ENCODE measurements around the gene DGKZ. TPM values are rescaled to one million over a fixed set of nuclear protein-coding genes. Genes with fewer than 3 reads are reported as not detected.

The DGKZ gene
- total RNA-seq, 1 donor from 2014 or later, result 78.8 TPM

GRCh38 chr11:46391578-46392420 is 44.5 kb downstream of the DGKZ start, which contains the start of gene CHRM4:
Gene CHRM4 (minus strand): TSS chr11:46391776. CDS start chr11:46386557, 5,219 bp downstream.
- Histone ChIP-seq H3K27ac (no peak within 1 kb of the TSS), H3K4me3 (peak within 1 kb of the TSS; percentile 22 to 31), H3K4me1 (peaks cover 38% of the 10 kb centered on the region), H3K36me3 (peaks cover 0 to 4% of the 10 kb centered on the region in 2 donors), H3K9me3 (no peaks in the 10 kb centered on the region), H3K27me3 (peaks cover 13% of the 10 kb centered on the region)
- intact Hi-C loops (cut with DNase I), result loop anchor here (5.0 kb wide), 1 partner anchor 151 kb away; no protein-coding TSS in a partner anchor
- DNase-seq (ENCODE audit: extremely low spot score in 2 of 2), result no peak
- no peak for TF ChIP-seq POLR2AphosphoS5 (IDR thresholded peaks at IDR 0.05; ENCODE audit: insufficient read depth in 1 of 2, low read depth in 1 of 2)
- no peak for TF ChIP-seq POLR2A (IDR thresholded peaks at IDR 0.05)
- no peak for TF ChIP-seq CTCF (IDR thresholded peaks at IDR 0.05)

- Histone ChIP-seq H3K27ac (no peak overlapping the region), H3K27me3 (peaks cover 13% of the 10 kb centered on the region), H3K36me3 (peaks cover 0 to 13% of the 10 kb centered on the region in 2 donors), H3K4me3 (peak overlapping the region; percentile 22 to 31), H3K4me1 (peaks cover 38% of the 10 kb centered on the region), H3K9me3 (no peaks in the 10 kb centered on the region)
- intact Hi-C loops (cut with DNase I), result loop anchor here (5.0 kb wide), 1 partner anchor 150 kb away; no protein-coding TSS in a partner anchor
- TF ChIP-seq CTCF (IDR thresholded peaks at IDR 0.05), result no peak
- TF ChIP-seq POLR2AphosphoS5 (IDR thresholded peaks at IDR 0.05; ENCODE audit: insufficient read depth in 1 of 2, low read depth in 1 of 2), result peak in 1 of 2 donors; percentile 40
- DNase-seq (ENCODE audit: extremely low spot score in 2 of 2), result no peak
These were observed 45.4 kb downstream of the DGKZ start for GRCh38 chr11:46392421-46393230.

GRCh38 chr11:46393231-46393616 is 46.0 kb downstream of the DGKZ start:
- Histone ChIP-seq H3K36me3 (peaks cover 0 to 19% of the 10 kb centered on the region in 2 donors), H3K9me3 (no peaks in the 10 kb centered on the region), H3K4me3 (no peak overlapping the region), H3K27me3 (peaks cover 13% of the 10 kb centered on the region), H3K27ac (no peak overlapping the region), H3K4me1 (peaks cover 38% of the 10 kb centered on the region)
- TF ChIP-seq POLR2A (IDR thresholded peaks at IDR 0.05), result no peak
- DNase-seq (ENCODE audit: extremely low spot score in 2 of 2), result no peak
- intact Hi-C loops (cut with DNase I), result loop anchor here (5.0 kb wide), 1 partner anchor 149 kb away; no protein-coding TSS in a partner anchor

- Histone ChIP-seq H3K36me3 (peaks cover 0 to 20% of the 10 kb centered on the region in 2 donors), H3K27me3 (peaks cover 13% of the 10 kb centered on the region), H3K4me3 (no peak overlapping the region), H3K9me3 (no peaks in the 10 kb centered on the region), H3K4me1 (peaks cover 38% of the 10 kb centered on the region), H3K27ac (no peak overlapping the region)
- intact Hi-C loops (cut with DNase I), result loop anchor here (5.0 kb wide), 1 partner anchor 149 kb away; no protein-coding TSS in a partner anchor
- DNase-seq (ENCODE audit: extremely low spot score in 2 of 2), result no peak
- TF ChIP-seq CTCF (IDR thresholded peaks at IDR 0.05) (no peak), POLR2AphosphoS5 (IDR thresholded peaks at IDR 0.05; ENCODE audit: insufficient read depth in 1 of 2, low read depth in 1 of 2) (no peak), POLR2A (IDR thresholded peaks at IDR 0.05) (no peak)
These were observed 46.5 kb downstream of the DGKZ start for GRCh38 chr11:46393759-46394158.

GRCh38 chr11:46397526-46397925 is 50.3 kb downstream of the DGKZ start:
- intact Hi-C loops (cut with DNase I), result no loop called here
- peaks cover 0 to 20% of the 10 kb centered on the region in 2 donors for H3K36me3 ChIP-seq
- no peaks in the 10 kb centered on the region for H3K9me3 ChIP-seq
- no peak overlapping the region for H3K4me3 ChIP-seq
- no peak for DNase-seq (ENCODE audit: extremely low spot score in 2 of 2)
- H3K27me3 ChIP-seq, result no peaks in the 10 kb centered on the region
- no peak overlapping the region for H3K27ac ChIP-seq
- no peak for TF ChIP-seq CTCF (IDR thresholded peaks at IDR 0.05)
- TF ChIP-seq POLR2A (IDR thresholded peaks at IDR 0.05), result no peak
- no peak for TF ChIP-seq POLR2AphosphoS5 (IDR thresholded peaks at IDR 0.05; ENCODE audit: insufficient read depth in 1 of 2, low read depth in 1 of 2)
- peaks cover 5% of the 10 kb centered on the region for H3K4me1 ChIP-seq

All from vagina (tissue), 2 donors.